IMR-90 (cell line): ENCODE measurements around the gene CLCN4. TPM values are rescaled to one million over a fixed set of nuclear protein-coding genes. Genes with fewer than 3 reads are reported as not detected.
A peak's percentile ranks its signal among the peaks of the same experiment; 100 is the strongest.

Experiments
- ATAC-seq: fragments of 200-7000 bp; cut with Tn5 transposase; 2 replicates; pipeline ENCODE4 v1.9.1; 2020; ENCODE audit warnings: low read depth, mild to moderate bottlenecking, moderate library complexity
- BruUV-seq: library from RNA; stranded (reverse); fragments of 400-500 nt; replicated peaks from 2 replicates; lab custom pipeline; 2021; lab: Mats Ljungman, UMichigan
- CTCF ChIA-PET: fragments of 300-600 bp; formaldehyde crosslinking; extraction: SDS; loops from one replicate; lab custom pipeline; 2021; ENCODE audit warnings: antibody characterized with exemption; lab: Yijun Ruan, JAX
- POLR2A ChIA-PET: fragments of 300-600 bp; sonication (Branson Sonifier 250); formaldehyde crosslinking; loops from one replicate; lab custom pipeline; 2022; ENCODE audit warnings: antibody characterized with exemption; ENCODE audit not compliant: unreplicated experiment; lab: Charles Lee
- DNase-seq: peaks from one replicate; pipeline ENCODE4 v3.0.0; 2013
- H2AFZ ChIP-seq: replicated peaks from 2 replicates; pipeline ENCODE3; 2013; ENCODE audit warnings: low read length, mild to moderate bottlenecking; ENCODE audit not compliant: poor library complexity
- H2AK5ac ChIP-seq: 2 replicates; pipeline ENCODE4 v1.6.1; 2013; ENCODE audit warnings: low read depth, low read length, inconsistent platforms
- H2AK9ac ChIP-seq: replicated peaks from 2 replicates; pipeline ENCODE3; 2013; ENCODE audit warnings: mild to moderate bottlenecking, low read depth, low read length, moderate library complexity; ENCODE audit not compliant: poor library complexity
- H2BK120ac ChIP-seq: 2 replicates; pipeline ENCODE4 v1.6.1; 2013; ENCODE audit warnings: low read depth, low read length, inconsistent platforms
- H2BK15ac ChIP-seq: 3 replicates; pipeline ENCODE4 v1.6.1; 2013; ENCODE audit warnings: low read depth, low read length, inconsistent platforms
- H2BK20ac ChIP-seq: 2 replicates; pipeline ENCODE4 v1.6.1; 2013; ENCODE audit warnings: low read depth, mild to moderate bottlenecking, inconsistent platforms, low read length, moderate library complexity
- H2BK5ac ChIP-seq: 2 replicates; pipeline ENCODE4 v1.6.1; 2013; ENCODE audit warnings: mild to moderate bottlenecking, low read depth, low read length, inconsistent platforms; ENCODE audit not compliant: poor library complexity, severe bottlenecking
- H3K14ac ChIP-seq: replicated peaks from 2 replicates; pipeline ENCODE4 v1.6.1; 2013; ENCODE audit warnings: low read depth, low read length, inconsistent platforms
- H3K18ac ChIP-seq: 2 replicates; pipeline ENCODE4 v1.6.1; 2013; ENCODE audit warnings: low read depth, low read length, control low read depth
- H3K23ac ChIP-seq: 2 replicates; pipeline ENCODE4 v1.6.1; 2013; ENCODE audit warnings: low read depth, low read length, inconsistent platforms
- H3K27ac ChIP-seq: 2 replicates; pipeline ENCODE4 v1.5.1; 2013; ENCODE audit warnings: mild to moderate bottlenecking, control low read depth, low read length; ENCODE audit not compliant: insufficient read depth
- H3K27me3 ChIP-seq: 2 replicates; pipeline ENCODE4 v1.6.1; 2013; ENCODE audit warnings: low read length; ENCODE audit not compliant: control insufficient read depth, insufficient read depth
- H3K36me3 ChIP-seq: 2 replicates; pipeline ENCODE4 v1.6.1; 2013; ENCODE audit warnings: low read length, mixed read lengths; ENCODE audit not compliant: control insufficient read depth, insufficient read depth
- H3K4ac ChIP-seq: 2 replicates; pipeline ENCODE4 v1.6.1; 2013; ENCODE audit warnings: low read depth, low read length, inconsistent platforms
- H3K4me1 ChIP-seq: 2 replicates; pipeline ENCODE4 v1.6.1; 2013; ENCODE audit warnings: low read length, mixed read lengths; ENCODE audit not compliant: control insufficient read depth, insufficient read depth
- H3K4me2 ChIP-seq: 2 replicates; pipeline ENCODE4 v1.6.1; 2013; ENCODE audit warnings: low read depth, mild to moderate bottlenecking, control low read depth, low read length, moderate library complexity
- H3K4me3 ChIP-seq: 2 replicates; pipeline ENCODE4 v1.5.1; 2013; ENCODE audit warnings: low read depth, mild to moderate bottlenecking, control low read depth, low read length, moderate library complexity; ENCODE audit not compliant: insufficient read depth
- H3K56ac ChIP-seq: 2 replicates; pipeline ENCODE4 v1.6.1; 2013; ENCODE audit warnings: low read length, inconsistent platforms; ENCODE audit not compliant: insufficient read depth; ENCODE audit errors: extremely low read depth
- H3K79me1 ChIP-seq, 2 experiments: 2 replicates each; pipeline ENCODE4 v1.6.1; 2013; ENCODE audit warnings: low read length in 2 of 2, inconsistent platforms in 1 of 2, low read depth in 1 of 2
- H3K9ac ChIP-seq: 2 replicates; pipeline ENCODE4 v1.6.1; 2013; ENCODE audit warnings: low read depth, low read length, control low read depth
- H3K9me1 ChIP-seq: 2 replicates; pipeline ENCODE4 v1.6.1; 2013; ENCODE audit warnings: low read length, inconsistent platforms; ENCODE audit not compliant: insufficient read depth
- H3K9me3 ChIP-seq: 2 replicates; pipeline ENCODE4 v1.6.1; 2013; ENCODE audit warnings: low read length; ENCODE audit not compliant: control insufficient read depth, insufficient read depth
- H4K20me1 ChIP-seq: 2 replicates; pipeline ENCODE4 v1.6.1; 2013; ENCODE audit warnings: low read length, inconsistent platforms; ENCODE audit not compliant: insufficient read depth
- H4K5ac ChIP-seq: 2 replicates; pipeline ENCODE4 v1.6.1; 2013; ENCODE audit warnings: mild to moderate bottlenecking, low read depth, low read length, control low read depth
- H4K8ac ChIP-seq, 2 experiments: 2 replicates each; pipeline ENCODE4 v1.6.1; 2013; ENCODE audit warnings: low read depth in 2 of 2, low read length in 2 of 2, control low read depth in 1 of 2, inconsistent platforms in 1 of 2
- H4K91ac ChIP-seq: 2 replicates; pipeline ENCODE4 v1.6.1; 2013; ENCODE audit warnings: low read depth, low read length, inconsistent platforms; ENCODE audit not compliant: insufficient read depth
- CEBPB ChIP-seq: IDR thresholded peaks from 2 replicates; pipeline ENCODE4 v1.6.1; 2012; ENCODE audit warnings: low read depth, low read length, improper control_type of control experiment
- USF2 ChIP-seq: fragments of 150-350 bp; IDR thresholded peaks from 2 replicates; pipeline ENCODE4 v1.6.1; 2017; ENCODE audit warnings: mild to moderate bottlenecking, antibody characterized with exemption, low read length, low read depth
- WGBS, 2 experiments: methylation state at CpG; one replicate each; pipeline versions ENCODE4 v1.1.5 to v1.1.7; 2013; ENCODE audit warnings: missing lambda C conversion rate in 2 of 2; ENCODE audit not compliant: insufficient read length in 1 of 2; ENCODE audit errors: extremely low coverage in 2 of 2; 5-methylcytosine and 5-hydroxymethylcytosine counted together
- dilution Hi-C: fragments of 300-500 bp; cut with HindIII; formaldehyde crosslinking; loops from one replicate; pipeline ENCODE4 v1.14.3; 2018; ENCODE audit warnings: low sequenced_read_pairs; ENCODE audit not compliant: unreplicated experiment
- in situ Hi-C: fragments of 300-500 bp; cut with MboI; formaldehyde crosslinking; loops from 3 replicates; pipeline ENCODE4 v1.14.3; 2019; ENCODE audit warnings: low sequenced_read_pairs, inconsistent platforms, mixed read lengths
- intact Hi-C: fragments of 100-400 bp; cut with micrococcal nuclease; formaldehyde crosslinking; loops from 2 replicates; pipeline ENCODE4 v1.10.0; 2022
- polyA plus RNA-seq, 3 experiments: library from polyadenylated mRNA; depleted of rRNA; stranded (reverse); fragments of >200 nt; gene quantifications; 2 replicates each; pipeline ENCODE4 v1.2.3, GENCODE V29; 2012; ENCODE audit warnings: low replicate concordance in 1 of 3
- total RNA-seq: library from RNA; depleted of rRNA; stranded (reverse); fragments of >200 nt; gene quantifications from 2 replicates; pipeline ENCODE4 v1.2.3, GENCODE V29; 2012

The CLCN4 gene
- total and polyA plus RNA-seq, 2 of the 4 experiments (the other 2 are of a cell fraction) = 2.2 to 4.5 TPM

DNA sequence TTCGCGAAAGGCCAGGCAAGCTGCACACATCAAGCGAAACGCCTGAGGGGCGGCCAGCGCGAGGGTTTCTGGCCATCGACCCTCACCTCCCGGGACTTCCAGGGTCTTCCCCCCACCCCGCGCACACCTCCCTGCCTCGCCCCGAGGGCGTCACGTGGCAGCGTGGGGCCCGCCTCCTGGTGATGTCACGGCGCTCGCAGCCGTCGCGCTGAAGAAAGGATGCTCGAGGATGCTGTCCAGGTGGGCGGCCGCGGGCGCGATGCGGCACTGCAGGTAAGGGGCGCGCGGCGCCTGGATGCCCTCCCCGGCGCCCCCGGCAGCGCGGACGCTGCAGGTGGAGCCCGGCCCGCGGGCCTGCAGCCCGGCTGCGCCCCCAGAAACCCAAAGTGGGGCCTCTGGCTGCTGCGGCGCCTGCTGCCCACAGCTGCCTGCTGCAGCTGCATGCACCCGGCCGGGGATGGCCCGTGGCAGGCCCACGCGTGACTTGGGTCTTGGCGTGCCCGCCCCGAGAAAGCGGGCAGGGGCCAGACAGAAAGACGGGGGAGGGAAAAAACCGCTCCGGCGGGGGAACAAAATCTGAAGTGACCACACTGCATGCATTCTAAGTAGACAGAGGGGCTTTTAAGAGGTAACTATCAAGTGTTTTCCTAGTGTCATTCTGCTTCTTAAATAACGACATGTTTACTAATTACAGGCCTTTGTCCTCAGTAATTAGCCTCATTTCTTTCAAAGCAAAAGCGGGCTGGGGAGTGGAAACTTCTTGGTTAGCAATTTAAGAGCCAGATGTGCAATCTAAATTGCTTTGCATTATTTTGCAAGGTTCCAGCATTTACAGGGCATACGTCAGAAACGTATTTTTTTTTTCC is 1.7 kb downstream of the CLCN4 start:
- H3K23ac ChIP-seq = no peak overlapping the region
- peak; percentile 81 for TF ChIP-seq USF2
- TF ChIP-seq CEBPB = no peak
- no peak overlapping the region for H3K14ac ChIP-seq
- no peaks in the 10 kb centered on the region for H4K20me1 ChIP-seq
- no peaks in the 10 kb centered on the region for H3K9me1 ChIP-seq
- intact Hi-C loops (no loop called here), in situ Hi-C loops (no loop called here), dilution Hi-C loops (no loop called here)
- no peak overlapping the region for H2BK15ac ChIP-seq
- no peak overlapping the region for H3K18ac ChIP-seq
- H2AFZ ChIP-seq = peak overlapping the region; percentile 83
- ChIA-PET POLR2A (no interaction called here), CTCF (no interaction called here)
- no peak overlapping the region for H2AK5ac ChIP-seq
- no peaks in the 10 kb centered on the region for H3K79me1 ChIP-seq
- no peak overlapping the region for H4K8ac ChIP-seq
- H4K91ac ChIP-seq = no peak overlapping the region
- no peak overlapping the region for H3K56ac ChIP-seq
- no peak overlapping the region for H2AK9ac ChIP-seq
- H3K4me3 ChIP-seq = peak overlapping the region; percentile 56
- H3K4me1 ChIP-seq = peaks cover 5% of the 10 kb centered on the region
- no TSS peak for BruUV-seq
- no peaks in the 10 kb centered on the region for H3K36me3 ChIP-seq
- peak overlapping the region; percentile 89 for H3K4me2 ChIP-seq
- no peak overlapping the region for H3K4ac ChIP-seq
- H3K27ac ChIP-seq = no peak overlapping the region; the same call in 1 of the 2 replicates
- no peaks in the 10 kb centered on the region for H3K9me3 ChIP-seq
- no peak overlapping the region for H2BK20ac ChIP-seq
- no peak overlapping the region for H2BK120ac ChIP-seq
- H2BK5ac ChIP-seq = no peak overlapping the region
- peak; percentile 55 for ATAC-seq
- no peak overlapping the region for H3K9ac ChIP-seq
- no peak overlapping the region for H4K5ac ChIP-seq
- no peaks in the 10 kb centered on the region for H3K27me3 ChIP-seq
- 29% methylated on average over 26 of the region's 64 CpGs; no CpG with 5 or more reads in 1 of the 2 experiments for WGBS, 2 experiments
- no peak for DNase-seq
